WERI-Rb-1 (cell line): ENCODE results near the gene TGM3.

ENCODE experiments used
- DNase-seq: peaks from one replicate; pipeline ENCODE4 v3.0.0-alpha.2; 2020
- H3K27ac ChIP-seq: fragments of 250-450 bp; sonication (Bioruptor Pico); 2 replicates; pipeline ENCODE4 v1.5.1; 2020; ENCODE audit warnings: mild to moderate bottlenecking, moderate library complexity
- H3K27me3 ChIP-seq: fragments of 250-450 bp; sonication (Bioruptor Pico); 2 replicates; pipeline ENCODE4 v1.5.1; 2021; ENCODE audit warnings: mild to moderate bottlenecking, low read depth, moderate library complexity; ENCODE audit not compliant: insufficient read depth, severe bottlenecking
- H3K36me3 ChIP-seq: fragments of 250-450 bp; sonication (Bioruptor Pico); 2 replicates; pipeline ENCODE4 v1.5.1; 2020; ENCODE audit warnings: mild to moderate bottlenecking, moderate library complexity
- H3K4me3 ChIP-seq: 2 replicates; pipeline ENCODE4 v1.5.1; 2011; ENCODE audit warnings: low read depth, mild to moderate bottlenecking, control low read depth, low read length
- H3K9me3 ChIP-seq: fragments of 250-450 bp; sonication (Bioruptor Pico); 2 replicates; pipeline ENCODE4 v1.5.1; 2021; ENCODE audit warnings: mild to moderate bottlenecking, moderate library complexity; ENCODE audit not compliant: severe bottlenecking
- CTCF ChIP-seq: IDR thresholded peaks from 2 replicates; pipeline ENCODE4 v1.5.1; 2011; ENCODE audit warnings: low read depth, mild to moderate bottlenecking, control low read depth, inconsistent platforms, low read length

The TGM3 gene

GRCh38 chr20:2313316-2313715, 17.5 kb downstream of the TGM3 start:
- Histone ChIP-seq H3K27ac (no peak overlapping the region), H3K9me3 (no peaks in the 10 kb centered on the region), H3K4me3 (no peak overlapping the region), H3K36me3 (no peaks in the 10 kb centered on the region), H3K27me3 (peaks cover 7% of the 10 kb centered on the region)
- no peak for DNase-seq
- TF ChIP-seq CTCF = no peak

- DNase-seq = no peak
- no peak for TF ChIP-seq CTCF
- Histone ChIP-seq H3K27me3 (peaks cover 7% of the 10 kb centered on the region), H3K27ac (no peak overlapping the region), H3K36me3 (no peaks in the 10 kb centered on the region), H3K9me3 (no peaks in the 10 kb centered on the region), H3K4me3 (no peak overlapping the region)
Measured at GRCh38 chr20:2314759-2315439, 19.1 kb downstream of the TGM3 start.

GRCh38 chr20:2315440-2315778, 19.6 kb downstream of the TGM3 start:
- Histone ChIP-seq H3K27ac (no peak overlapping the region), H3K9me3 (no peaks in the 10 kb centered on the region)
- TF ChIP-seq CTCF = no peak

GRCh38 chr20:2316847-2317495, 21.2 kb downstream of the TGM3 start:
- Histone ChIP-seq H3K9me3 (no peaks in the 10 kb centered on the region), H3K27ac (no peak overlapping the region), H3K27me3 (no peaks in the 10 kb centered on the region), H3K4me3 (no peak overlapping the region), H3K36me3 (no peaks in the 10 kb centered on the region)
- no peak for TF ChIP-seq CTCF
- DNase-seq = no peak

More at GRCh38 chr20:2315440-2315778, 19.6 kb downstream of the TGM3 start:
- no peak overlapping the region for H3K4me3 ChIP-seq
- no peak for DNase-seq
- H3K27me3 ChIP-seq = peaks cover 5% of the 10 kb centered on the region
- no peaks in the 10 kb centered on the region for H3K36me3 ChIP-seq

GRCh38 chr20:2320813-2321658, 25.2 kb downstream of the TGM3 start:
- no peak for DNase-seq
- no peaks in the 10 kb centered on the region for H3K27me3 ChIP-seq
- H3K27ac ChIP-seq = no peak overlapping the region
- TF ChIP-seq CTCF = no peak
- no peaks in the 10 kb centered on the region for H3K9me3 ChIP-seq
- no peak overlapping the region for H3K4me3 ChIP-seq
- no peaks in the 10 kb centered on the region for H3K36me3 ChIP-seq
